RWPE2 (cell line): ENCODE results near the gene DDIT4.
A peak's percentile ranks its signal among the peaks of the same experiment; 100 is the strongest.

Experiments used
- ATAC-seq: fragments of 200-7000 bp; cut with Tn5 transposase; 3 replicates; pipeline ENCODE4 v1.9.1; 2021; ENCODE audit warnings: low read depth
- DNase-seq: peaks from one replicate; pipeline ENCODE4 v3.0.0-alpha.2; 2020; ENCODE audit warnings: low spot score
- H3K27ac ChIP-seq: fragments of 450-650 bp; 2 replicates; pipeline ENCODE4 v1.5.1; 2017; ENCODE audit warnings: mild to moderate bottlenecking; ENCODE audit not compliant: poor library complexity, severe bottlenecking
- H3K27me3 ChIP-seq: fragments of 250-450 bp; sonication (Bioruptor Pico); 2 replicates; pipeline ENCODE4 v1.5.1; 2021; ENCODE audit warnings: mild to moderate bottlenecking, moderate library complexity; ENCODE audit not compliant: insufficient read depth, poor library complexity, severe bottlenecking
- H3K36me3 ChIP-seq: fragments of 250-450 bp; sonication (Bioruptor Pico); 2 replicates; pipeline ENCODE4 v1.5.1; 2020; ENCODE audit warnings: low read depth, mild to moderate bottlenecking, moderate library complexity
- H3K4me1 ChIP-seq: fragments of 250-450 bp; sonication (Bioruptor Pico); 2 replicates; pipeline ENCODE4 v1.5.1; 2021; ENCODE audit warnings: mild to moderate bottlenecking, moderate library complexity; ENCODE audit not compliant: insufficient read depth, poor library complexity, severe bottlenecking
- H3K4me3 ChIP-seq: fragments of 250-450 bp; sonication (Bioruptor Pico); 2 replicates; pipeline ENCODE4 v1.5.1; 2021; ENCODE audit warnings: mild to moderate bottlenecking, moderate library complexity; ENCODE audit not compliant: severe bottlenecking
- H3K9me3 ChIP-seq: fragments of 250-450 bp; sonication (Bioruptor Pico); 2 replicates; pipeline ENCODE4 v1.5.1; 2021; ENCODE audit warnings: mild to moderate bottlenecking, moderate library complexity; ENCODE audit not compliant: severe bottlenecking
- TF ChIP-seq, protein P1 (sequence below): fragments of 450-650 bp; IDR thresholded peaks from one replicate; pipeline ENCODE4 v1.5.1; 2017; ENCODE audit warnings: mild to moderate bottlenecking, moderate library complexity; ENCODE audit not compliant: poor library complexity, severe bottlenecking

Gene DDIT4

DNA sequence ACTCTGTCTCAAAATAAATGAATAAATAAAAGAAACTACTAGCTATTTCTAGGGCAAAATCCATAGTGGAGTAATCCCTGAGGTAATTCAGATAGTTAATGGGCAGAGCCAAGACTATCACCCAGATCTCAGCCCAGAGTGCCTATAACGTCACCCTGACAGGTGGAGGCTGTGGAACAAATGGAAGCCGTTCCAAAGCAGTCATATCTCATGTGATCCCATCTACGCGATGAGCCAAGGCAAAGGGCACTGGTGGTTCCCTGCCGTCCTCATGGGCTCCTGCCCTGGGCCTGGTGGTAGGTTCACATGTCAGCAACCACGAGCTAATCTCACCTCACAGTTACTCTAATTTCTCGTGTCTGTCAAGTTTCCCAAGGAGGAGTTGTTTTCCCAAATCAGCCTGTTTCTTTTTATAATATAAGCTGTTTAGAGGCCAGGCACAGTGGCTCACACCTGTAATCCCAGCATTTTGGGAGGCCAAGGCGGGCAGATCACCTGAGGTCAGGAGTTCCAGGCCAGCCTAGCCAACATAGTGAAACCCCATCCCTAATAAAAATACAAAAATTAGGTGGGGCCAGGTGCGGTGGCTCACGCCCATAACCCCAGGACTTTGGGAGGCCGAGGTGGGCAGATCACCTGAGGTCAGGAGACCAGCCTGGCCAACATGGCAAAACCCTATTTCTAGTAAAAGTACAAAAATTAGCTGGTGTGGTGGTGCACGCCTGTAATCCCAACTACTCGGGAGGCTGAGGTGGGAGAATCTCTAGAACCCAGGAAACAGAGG is 35.1 kb upstream of the DDIT4 start:
- no peak overlapping the region for H3K27ac ChIP-seq

DNA sequence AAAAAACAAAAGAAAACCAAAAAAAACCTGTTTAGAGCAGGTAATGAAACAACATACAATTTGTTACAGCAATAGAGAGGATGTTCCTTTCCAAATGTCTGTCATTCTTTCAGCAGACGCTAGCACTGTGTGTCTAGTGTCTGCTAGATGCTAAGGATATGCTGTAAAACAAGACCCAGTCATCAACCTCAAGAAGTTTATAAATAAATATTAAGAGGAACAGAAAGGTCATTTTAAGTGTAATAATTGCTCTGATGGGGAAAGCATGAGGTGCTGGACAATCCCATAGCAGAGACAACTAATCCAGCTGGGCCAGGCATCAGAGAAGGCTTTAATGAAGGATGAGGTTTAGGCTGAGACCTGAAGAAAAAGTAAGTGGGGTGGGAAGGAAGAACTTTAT is 34.3 kb upstream of the DDIT4 start:
- Histone ChIP-seq H3K27me3 (no peaks in the 10 kb centered on the region), H3K27ac (peak overlapping the region; percentile 4), H3K36me3 (peaks cover 14% of the 10 kb centered on the region), H3K9me3 (no peaks in the 10 kb centered on the region), H3K4me3 (no peak overlapping the region), H3K4me1 (peaks cover 18% of the 10 kb centered on the region)
- ATAC-seq, result no peak
- DNase-seq, result no peak
- TF ChIP-seq, protein P1, sequence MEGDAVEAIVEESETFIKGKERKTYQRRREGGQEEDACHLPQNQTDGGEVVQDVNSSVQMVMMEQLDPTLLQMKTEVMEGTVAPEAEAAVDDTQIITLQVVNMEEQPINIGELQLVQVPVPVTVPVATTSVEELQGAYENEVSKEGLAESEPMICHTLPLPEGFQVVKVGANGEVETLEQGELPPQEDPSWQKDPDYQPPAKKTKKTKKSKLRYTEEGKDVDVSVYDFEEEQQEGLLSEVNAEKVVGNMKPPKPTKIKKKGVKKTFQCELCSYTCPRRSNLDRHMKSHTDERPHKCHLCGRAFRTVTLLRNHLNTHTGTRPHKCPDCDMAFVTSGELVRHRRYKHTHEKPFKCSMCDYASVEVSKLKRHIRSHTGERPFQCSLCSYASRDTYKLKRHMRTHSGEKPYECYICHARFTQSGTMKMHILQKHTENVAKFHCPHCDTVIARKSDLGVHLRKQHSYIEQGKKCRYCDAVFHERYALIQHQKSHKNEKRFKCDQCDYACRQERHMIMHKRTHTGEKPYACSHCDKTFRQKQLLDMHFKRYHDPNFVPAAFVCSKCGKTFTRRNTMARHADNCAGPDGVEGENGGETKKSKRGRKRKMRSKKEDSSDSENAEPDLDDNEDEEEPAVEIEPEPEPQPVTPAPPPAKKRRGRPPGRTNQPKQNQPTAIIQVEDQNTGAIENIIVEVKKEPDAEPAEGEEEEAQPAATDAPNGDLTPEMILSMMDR, result no peak

More for the DNA sequence above, 35.1 kb upstream of the DDIT4 start:
- H3K4me1 ChIP-seq, result peaks cover 10% of the 10 kb centered on the region
- peaks cover 22% of the 10 kb centered on the region for H3K36me3 ChIP-seq
- no peak for DNase-seq
- no peak for ATAC-seq
- no peaks in the 10 kb centered on the region for H3K27me3 ChIP-seq
- H3K4me3 ChIP-seq, result no peak overlapping the region
- no peaks in the 10 kb centered on the region for H3K9me3 ChIP-seq
- TF ChIP-seq, protein P1, result no peak

DNA sequence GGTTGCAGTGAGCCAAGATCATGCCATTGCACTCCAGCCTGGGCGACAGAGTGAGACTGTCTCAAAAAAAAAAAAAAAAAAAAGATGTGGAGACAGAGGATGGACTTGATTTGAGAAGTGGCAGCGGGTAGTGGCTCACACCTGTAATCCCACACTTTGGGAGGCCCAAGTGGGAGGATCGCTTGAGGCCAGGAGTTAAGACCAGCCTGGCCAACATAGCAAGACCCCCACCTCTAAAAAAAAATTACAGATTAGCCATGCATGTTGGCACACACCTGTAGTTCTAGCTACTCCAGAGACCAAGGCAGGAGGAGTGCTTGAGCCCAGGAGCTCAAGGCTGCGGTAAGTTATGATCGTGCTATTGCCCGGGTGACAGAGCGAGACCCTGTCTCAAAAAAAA is 33.4 kb upstream of the DDIT4 start:
- TF ChIP-seq, protein P1, result no peak

DNA sequence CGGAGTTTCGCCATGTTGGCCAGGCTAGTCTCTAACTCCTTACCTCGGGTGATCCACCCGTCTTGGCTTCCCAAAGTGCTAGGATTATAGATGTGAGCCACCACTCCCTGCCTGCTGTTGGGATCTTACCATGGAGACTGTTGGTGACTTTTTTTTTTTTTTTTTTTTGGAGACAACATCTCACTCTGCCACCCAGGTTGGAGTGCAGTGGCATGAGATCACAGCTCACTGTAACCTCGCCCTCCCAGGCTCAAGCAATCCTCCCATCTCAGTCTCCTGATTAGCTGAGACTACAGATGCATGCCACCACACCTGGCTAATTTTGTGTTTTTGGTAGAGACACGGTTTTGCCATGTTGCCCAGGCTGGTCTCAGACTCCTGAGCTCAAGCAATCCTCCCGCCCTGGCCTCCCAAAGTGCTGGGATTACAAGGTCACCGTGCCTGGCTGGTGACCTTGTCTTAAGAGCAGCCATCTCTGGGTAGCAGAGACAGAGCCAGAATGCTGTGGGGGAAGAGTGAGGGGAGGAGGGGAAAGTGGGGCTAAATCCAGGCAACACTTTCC is 32.0 kb upstream of the DDIT4 start:
- ATAC-seq (no peak), DNase-seq (no peak)
- Histone ChIP-seq H3K27me3 (no peaks in the 10 kb centered on the region), H3K9me3 (no peaks in the 10 kb centered on the region), H3K4me3 (no peak overlapping the region), H3K27ac (peak overlapping the region; percentile 99), H3K4me1 (peaks cover 37% of the 10 kb centered on the region), H3K36me3 (no peaks in the 10 kb centered on the region)
- TF ChIP-seq, protein P1, result no peak

More for the DNA sequence above, 33.4 kb upstream of the DDIT4 start:
- Histone ChIP-seq H3K4me1 (peaks cover 28% of the 10 kb centered on the region), H3K9me3 (no peaks in the 10 kb centered on the region), H3K36me3 (0 out of 2 replicates have a peak, but pooled peaks cover 7% of the 10 kb centered on the region), H3K4me3 (no peak overlapping the region), H3K27ac (no peak overlapping the region), H3K27me3 (no peaks in the 10 kb centered on the region)
- DNase-seq (no peak), ATAC-seq (no peak)

DNA sequence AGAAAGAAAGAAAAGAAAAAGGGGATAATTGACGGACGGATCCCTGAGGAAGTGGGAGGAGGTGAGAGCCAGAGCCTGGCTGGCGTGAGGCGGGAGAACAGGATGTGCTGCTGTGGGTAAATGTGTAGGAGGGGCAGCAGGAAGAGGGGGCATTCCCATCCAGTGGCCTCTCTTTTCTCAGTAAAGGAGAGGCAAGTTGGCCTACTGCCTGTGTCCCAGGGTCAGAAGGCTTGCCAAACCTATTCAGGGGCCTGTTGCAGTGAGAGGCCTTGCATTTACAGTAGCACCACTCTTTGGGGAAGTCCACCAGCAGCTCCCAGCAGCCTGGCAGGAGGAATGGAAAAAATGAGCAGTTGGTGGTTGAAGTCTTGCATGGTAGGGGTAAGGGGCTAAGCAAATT is 31.0 kb upstream of the DDIT4 start:
- ATAC-seq, result no peak
- TF ChIP-seq, protein P1, result no peak
- no peaks in the 10 kb centered on the region for H3K27me3 ChIP-seq
- H3K9me3 ChIP-seq, result no peaks in the 10 kb centered on the region
- H3K4me1 ChIP-seq, result peaks cover 46% of the 10 kb centered on the region
- H3K4me3 ChIP-seq, result no peak overlapping the region
- peak overlapping the region; percentile 99 for H3K27ac ChIP-seq
- DNase-seq, result no peak
- H3K36me3 ChIP-seq, result no peaks in the 10 kb centered on the region
